HG03439 (cell line): ENCODE results near the gene HOPX.
"Not testable (repeated sequence)": the region's sequence is repeated elsewhere in the genome, so short reads cannot be mapped to it uniquely, and the experiment has no call there.

ENCODE experiments used
- ATAC-seq: cut with Tn5 transposase; IDR thresholded peaks from one replicate; pipeline ENCODE4 v1.9.1; 2021; ENCODE audit warnings: mild to moderate bottlenecking, moderate library complexity; ENCODE audit not compliant: unreplicated experiment

The HOPX gene, protein sequence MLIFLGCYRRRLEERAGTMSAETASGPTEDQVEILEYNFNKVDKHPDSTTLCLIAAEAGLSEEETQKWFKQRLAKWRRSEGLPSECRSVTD

DNA sequence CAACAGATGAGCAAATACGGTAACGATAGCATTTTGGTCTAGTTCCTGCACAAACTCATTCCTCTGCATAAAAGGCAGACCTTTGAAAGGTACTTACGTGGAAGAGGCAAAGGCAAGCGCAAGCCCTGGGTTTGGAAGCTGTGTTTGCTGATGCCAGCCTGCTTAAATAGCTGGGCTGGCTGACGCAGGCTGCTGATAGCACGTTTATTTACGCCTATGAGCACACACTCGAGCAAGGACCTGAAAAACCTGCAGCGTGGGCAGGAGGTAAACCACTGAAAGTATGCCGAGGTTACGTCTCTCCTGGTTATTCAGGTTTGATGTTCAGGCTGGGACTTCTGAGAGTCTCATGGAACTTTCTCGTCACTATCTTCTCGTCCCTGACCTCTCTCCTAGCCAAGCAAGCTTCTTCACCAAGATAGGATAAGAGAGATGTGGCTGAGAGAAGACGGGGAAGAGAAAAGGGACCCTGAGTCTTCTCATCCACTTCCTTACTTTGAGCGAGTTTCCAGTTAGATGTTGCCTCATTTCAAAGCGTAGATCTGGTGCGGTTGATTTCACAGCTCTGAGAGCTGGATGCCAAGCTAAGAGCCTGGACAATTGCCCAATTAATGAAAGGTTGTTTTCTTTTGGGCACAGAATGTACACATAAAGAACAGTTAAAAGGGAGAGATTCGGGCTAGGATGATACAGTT is at the start of gene HOPX:
HOPX (minus strand) TSS at position 139 of the 695 bp plus-strand sequence. CDS start 23,480 bp downstream, outside the sequence.
- peak; percentile 79 for ATAC-seq

DNA sequence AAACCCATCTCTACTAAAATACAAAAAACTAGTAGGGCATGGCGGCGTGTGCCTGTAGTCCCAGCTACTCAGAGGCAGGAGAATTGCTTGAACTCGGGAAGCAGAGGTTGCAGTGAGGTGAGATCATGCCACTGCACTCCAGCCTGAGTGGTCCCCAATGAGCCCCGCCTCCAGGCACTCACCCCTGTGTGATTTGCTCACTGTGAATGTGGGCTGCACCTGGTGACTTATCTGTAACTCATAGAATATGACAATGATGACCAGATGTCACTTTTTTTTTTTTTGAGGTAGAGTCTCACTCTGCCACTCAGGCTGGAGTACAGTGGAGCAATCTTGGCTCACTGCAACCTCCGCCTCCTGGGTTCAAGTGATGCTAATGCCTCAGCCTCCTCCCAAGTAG is 49.0 kb upstream of the HOPX start:
- no peak for ATAC-seq

DNA sequence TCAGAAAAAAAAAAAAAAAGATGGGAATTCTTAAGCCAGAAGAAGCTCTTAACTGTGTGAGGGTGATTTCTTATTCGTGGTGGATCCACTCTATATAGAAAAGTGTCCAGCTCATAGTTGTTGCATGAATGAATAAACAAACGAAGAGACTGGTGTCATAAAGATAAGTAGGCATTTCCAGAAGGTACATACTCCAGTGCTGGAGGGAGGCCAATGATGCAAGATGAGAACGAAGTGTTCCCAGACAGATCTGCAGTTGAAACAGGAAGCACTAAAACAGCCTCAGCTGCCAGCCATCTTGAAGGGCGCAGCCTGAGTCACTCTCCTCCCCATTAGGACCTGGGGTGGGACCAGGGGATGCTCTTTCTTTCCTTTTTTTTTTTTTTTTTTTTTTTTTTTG is 47.4 kb upstream of the HOPX start:
- ATAC-seq = no peak

DNA sequence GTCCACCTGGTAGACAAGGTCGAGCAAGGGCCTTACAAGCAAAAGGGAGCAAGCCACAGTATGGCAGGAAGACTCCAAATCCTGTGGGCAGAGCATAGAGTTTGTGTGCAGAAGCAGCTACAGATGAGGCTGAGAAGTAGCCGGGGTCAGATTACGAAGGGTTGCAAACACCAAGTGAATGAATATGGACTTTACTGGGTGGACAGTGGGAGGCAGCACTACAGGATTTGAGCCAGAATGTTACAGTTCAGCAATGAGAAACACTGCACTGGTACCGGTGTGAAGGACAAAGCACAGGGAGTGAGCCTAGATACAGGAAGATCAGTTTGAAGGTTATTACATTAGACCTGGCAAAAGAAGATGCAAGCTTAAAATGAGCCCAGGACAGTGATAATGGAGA is 46.1 kb upstream of the HOPX start:
- no peak for ATAC-seq

DNA sequence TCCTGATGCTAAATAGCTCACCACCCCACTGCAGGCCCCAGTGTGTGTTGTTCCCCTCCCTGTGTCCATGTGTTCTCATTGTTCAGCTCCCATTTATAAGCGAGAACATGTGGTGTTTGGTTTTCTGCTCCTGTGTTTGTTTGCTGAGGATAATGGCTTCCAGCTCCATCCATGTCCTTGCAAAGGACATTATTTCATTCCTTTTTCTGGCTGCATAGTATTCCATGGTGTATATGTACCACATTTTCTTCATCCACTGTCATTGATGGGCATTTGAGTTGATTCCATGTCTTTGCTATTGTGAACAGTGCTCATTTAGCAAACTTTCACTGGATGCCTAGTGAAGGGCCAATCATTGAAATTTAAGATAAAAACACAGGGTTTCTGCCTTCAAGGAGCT is 45.5 kb upstream of the HOPX start:
- ATAC-seq = not testable (repeated sequence)

DNA sequence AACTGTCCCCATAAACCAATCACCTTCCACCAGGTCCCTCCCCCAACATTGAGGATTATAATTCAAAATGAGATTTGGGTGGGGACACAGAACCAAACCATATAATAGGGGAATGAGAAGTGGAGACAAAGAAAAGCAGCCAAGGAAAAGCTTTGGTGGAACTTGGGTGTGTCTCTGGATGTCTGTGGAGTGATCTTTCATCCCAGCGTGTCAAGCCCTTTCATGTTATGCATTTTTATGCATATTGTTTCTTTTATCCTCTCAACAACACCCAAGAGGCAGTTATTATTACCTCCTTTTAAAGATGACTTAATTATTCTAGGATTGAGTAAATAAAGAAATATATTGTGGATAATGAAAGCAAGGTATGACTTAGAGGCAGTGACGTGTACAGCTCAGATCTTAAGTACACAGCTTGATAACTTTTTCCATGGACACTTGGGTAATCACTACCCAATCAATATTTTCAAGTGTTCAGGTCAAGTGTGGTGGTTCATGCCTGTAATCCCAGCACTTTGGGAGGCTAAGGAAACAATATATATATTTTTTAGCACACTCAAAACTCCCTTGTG is 42.6 kb upstream of the HOPX start:
- no peak for ATAC-seq

DNA sequence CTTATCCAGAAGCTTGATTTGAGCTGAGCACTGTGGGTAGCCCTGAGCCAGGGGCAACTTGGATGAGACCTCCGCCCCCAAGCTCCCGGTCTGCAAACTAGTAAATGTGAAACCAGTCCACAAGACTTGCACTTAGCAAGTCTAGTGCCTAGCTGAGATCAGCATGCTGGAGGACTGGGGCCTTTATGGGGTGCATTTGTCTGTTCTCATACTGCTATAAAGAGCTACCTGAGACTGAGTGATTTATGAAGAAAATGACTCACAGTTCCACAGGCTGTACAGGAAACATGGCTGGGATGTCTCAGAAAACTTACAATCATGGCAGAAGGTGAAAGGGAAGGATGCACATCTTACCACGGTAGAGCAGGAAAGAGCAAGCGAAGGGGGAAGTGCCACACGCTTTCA is 42.1 kb upstream of the HOPX start:
- no peak for ATAC-seq

DNA sequence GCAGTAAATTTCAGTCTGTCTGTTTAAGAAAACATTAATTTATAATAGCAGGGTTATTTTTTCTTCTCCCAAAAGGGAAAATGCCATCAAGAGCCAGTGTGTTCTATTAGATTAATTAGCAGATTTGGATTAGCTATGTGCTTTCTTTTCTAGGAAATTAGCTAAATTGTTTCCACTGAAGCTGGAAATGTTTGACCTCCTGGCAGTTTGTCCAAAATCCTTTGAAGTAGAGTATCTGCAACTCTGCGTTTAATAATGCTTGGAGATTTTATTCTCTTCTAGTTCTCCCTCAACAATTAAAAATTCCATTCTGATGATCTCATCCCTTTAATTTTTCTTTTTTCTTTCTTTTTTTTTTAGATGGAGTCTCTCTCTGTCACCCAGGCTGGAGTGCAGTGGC is 27.1 kb upstream of the HOPX start:
- no peak for ATAC-seq

DNA sequence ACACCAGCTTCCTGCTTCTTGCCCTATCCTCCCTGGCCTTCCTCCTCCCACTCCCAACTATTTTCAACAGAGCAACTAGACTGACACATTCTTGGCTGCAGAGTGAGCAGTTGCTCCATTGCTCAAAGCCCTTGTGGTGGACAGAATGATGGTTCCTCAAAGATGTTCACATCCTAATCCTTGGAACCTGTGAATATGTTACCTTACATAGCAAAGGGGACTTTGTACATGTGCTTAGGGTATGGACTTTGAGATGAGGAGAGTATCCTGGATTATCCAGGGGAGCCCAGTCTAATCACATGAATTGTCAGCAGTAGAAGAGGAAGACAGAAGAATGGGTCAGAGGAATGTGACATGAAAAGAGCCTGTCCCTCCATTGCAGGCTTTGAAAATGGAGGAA is 24.9 kb upstream of the HOPX start:
- no peak for ATAC-seq

DNA sequence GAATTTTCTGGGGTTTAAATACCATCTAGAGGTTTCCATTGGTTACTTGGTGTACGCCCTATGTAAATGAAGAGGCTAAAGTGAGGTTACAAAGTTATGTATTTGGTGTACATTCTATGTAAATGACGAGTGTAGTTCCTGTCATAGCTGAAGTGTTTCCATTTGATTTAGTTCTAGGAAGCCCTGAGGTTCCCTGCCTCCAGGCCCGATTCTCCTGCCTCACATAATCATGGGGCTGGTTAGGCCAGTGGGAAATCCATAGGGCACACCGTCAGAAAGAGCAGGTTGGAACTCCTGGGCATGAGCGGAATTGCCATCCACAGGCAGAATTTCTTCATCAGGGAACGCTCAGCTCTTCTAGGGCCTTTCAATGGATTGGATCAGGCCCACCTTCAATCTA is 24.2 kb upstream of the HOPX start:
- no peak for ATAC-seq

DNA sequence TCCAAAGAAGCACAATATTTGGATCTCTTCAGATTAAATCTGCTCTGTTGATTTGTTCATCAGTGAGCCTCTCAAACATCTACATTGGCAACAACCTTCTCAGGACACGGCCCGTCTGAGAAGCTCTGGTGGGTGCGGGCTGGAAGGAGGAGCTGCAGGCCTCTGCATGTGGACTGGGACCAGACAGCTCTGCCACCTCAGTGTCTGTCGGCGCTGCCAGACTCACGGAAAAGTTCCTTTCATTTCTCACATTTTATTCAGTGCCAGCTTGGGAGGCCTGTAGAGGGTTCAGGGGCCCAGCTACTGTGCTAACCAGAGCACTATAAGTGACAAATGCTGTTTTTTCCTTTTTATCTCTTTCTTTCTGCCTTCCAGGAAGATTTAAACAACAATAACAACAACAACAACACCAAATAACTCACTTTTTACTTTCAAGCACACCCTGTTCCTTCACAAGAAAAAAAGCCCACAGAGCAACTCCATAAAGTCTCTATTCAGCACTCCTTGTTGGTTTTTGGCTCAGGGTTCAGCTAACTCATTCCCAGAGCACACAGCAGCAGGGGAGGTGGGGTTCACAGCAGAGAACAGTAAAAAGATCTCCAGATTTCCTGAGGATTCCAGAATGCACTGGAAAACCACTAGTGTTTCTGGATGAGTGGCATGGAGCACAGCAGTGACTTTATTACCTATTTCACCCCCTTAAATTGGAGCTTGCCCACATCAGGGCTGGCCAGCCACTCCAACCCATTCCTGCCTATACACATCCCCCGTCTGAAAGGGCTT is 23.2 kb upstream of the HOPX start:
- no peak for ATAC-seq

DNA sequence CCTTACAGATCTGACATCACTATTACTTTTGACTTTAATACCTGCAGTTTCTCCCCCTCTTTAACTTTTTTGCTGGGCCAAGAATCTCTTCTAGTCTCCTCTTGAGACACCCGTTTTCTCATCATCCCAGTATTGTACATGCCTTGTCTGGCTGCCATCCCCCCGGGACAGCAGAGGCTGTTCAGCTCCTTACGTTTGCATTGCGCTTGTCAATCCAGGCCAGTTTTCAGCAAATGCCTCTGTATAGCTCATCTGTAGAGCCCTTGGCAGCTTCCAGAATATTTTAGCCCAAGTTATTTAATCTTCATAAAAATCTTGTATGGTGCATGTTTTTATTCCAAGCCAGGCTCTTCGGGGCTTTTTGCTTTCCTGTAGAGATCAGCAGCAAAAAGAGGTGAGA is 22.3 kb upstream of the HOPX start:
- no peak for ATAC-seq

DNA sequence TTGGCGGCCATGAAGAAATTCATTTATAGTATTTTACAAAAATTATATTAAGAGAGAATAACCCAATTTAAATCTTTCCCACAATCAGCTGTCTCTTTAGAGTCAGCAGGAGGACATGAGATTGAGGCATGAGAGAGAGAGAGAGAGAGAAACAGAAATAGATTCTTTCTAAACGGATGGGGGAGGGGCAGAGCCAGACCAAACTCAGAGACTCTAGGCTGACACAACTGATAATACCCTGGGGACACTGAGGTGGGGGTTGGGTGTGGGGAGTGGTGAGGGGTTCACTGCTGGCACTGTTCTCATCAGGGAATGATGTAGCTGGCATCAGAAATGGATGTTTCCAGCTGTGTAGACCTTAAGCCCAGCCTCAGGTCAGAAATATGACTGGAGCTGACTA is 20.5 kb upstream of the HOPX start:
- ATAC-seq = no peak

DNA sequence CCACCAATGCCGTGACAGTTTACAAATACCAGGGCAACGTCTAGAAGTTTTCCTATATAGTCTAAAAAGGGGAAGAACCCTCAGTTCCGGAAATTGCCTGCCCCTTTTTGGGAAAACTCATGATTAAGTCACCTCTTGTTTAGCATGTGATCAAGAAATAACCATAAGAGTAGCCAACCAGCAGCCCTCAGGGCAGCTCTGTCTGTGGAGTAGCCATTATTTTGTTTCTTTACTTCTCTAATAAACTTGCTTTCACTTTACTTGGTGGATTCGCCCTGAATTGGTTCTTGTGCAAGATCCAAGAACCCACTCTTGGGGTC is 20.0 kb upstream of the HOPX start:
- no peak for ATAC-seq

DNA sequence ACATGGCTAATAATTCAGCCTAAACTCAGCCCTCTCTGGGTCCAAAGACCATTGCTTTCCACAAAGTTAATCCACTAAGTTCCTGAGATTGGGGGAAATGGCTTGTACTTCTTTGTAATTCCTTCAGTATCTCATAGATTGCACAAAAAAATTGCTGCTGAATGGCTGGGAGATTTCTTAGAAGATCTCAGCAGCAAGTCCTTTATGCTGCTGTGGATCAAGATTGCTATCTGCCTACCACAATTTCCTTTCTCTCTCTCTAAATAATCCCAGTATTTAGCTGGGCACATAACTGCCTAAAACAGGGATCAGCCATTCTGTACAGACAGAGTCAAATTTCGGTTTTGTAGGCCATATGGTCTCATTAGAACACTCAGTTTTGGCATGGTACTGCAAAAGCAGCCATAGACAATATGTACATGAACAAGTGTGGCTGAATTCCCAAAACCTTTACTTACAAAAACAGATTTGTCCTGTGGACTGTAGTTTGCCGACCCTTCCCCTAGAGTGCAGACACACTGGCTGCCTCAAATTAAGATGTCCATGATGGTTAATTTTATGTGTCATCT is 18.5 kb upstream of the HOPX start:
- ATAC-seq = no peak

DNA sequence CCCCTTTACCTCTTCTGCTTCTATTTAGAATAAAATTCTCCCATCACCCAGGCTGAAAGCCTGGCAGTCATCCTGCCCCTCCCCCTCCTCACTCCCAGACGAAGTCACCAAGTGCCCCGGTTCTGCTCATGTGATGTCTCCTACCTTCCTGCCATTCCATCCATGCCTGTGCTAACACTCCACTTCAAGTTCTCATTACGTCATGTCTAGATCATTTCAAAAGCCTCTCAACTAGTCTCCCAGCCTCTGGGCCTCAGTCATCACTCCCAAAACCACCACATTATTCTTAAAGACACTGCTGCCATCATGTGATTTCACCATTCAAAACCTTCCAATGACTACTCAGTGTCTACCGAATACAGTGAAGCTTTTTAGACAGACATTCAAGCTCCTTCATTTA is 17.2 kb upstream of the HOPX start:
- ATAC-seq = no peak

DNA sequence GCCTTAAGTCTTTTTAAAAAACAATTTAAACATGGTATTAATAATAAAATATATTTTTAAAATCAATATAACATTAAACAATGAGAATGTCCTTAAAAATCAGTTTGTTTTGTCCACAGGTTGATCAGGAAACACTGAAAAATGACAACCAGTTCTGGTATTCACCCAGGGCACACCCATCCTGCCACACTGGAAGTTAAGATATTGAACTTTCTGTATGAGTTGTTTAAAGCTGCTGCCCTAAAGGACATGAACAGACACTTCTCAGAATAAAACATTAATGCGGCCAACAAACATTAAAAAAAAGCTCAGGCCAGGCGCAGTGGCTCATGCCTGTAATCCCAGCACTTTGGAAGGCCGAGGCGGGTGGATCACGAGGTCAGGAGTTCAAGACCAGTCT is 15.0 kb upstream of the HOPX start:
- no peak for ATAC-seq

DNA sequence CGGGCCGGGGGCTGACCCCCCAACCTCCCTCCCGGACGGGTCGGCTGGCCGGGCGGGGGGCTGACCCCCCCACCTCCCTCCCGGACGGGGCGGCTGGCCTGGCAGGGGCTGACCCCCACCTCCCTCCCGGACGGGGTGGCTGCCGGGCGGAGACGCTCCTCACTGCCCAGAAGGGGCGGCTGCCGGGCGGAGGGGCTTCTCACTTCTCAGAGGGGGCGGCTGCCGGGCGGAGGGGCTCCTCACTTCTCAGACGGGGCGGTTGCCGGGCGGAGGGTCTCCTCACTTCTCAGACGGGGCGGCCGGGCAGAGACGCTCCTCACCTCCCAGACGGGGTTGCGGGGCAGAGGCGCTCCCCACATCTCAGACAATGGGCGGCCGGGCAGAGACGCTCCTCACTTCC is 12.4 kb upstream of the HOPX start:
- ATAC-seq = not testable (repeated sequence)

DNA sequence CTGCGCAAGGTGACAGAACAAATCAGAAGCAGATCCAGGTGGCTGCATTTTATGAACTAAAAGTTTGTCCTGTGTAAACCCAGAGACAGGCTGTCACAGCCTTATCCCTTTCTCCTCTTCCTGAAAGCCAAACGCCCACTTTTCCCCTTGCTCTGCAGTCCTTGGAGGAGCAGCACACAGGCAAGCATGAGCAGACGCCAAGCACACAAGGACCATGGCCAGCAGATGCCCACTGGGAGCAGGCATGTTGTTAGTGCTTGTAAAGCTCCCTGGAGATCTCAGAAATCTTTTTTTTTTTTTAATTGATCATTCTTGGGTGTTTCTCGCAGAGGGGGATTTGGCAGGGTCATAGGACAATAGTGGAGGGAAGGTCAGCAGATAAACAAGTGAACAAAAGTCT is 11.5 kb upstream of the HOPX start:
- ATAC-seq = no peak

DNA sequence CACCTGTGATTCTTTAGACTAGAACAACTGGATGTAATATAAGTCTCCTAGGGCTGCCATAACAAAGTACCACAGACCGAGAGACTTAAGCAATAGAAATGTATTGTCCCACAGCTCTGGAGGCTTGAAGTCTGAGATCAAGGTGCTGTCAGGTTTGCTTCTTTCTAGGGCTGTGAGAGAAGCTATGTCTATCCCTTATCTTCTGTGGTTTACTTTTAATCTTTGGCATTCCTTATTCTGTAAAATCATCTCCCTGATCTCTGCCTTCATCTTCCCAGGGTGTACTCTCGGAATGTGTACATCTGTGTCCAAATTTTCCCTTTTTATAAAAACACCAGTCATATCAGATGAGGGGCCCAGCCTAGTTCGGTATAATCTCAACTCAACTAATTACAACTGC is 10.3 kb upstream of the HOPX start:
- no peak for ATAC-seq

DNA sequence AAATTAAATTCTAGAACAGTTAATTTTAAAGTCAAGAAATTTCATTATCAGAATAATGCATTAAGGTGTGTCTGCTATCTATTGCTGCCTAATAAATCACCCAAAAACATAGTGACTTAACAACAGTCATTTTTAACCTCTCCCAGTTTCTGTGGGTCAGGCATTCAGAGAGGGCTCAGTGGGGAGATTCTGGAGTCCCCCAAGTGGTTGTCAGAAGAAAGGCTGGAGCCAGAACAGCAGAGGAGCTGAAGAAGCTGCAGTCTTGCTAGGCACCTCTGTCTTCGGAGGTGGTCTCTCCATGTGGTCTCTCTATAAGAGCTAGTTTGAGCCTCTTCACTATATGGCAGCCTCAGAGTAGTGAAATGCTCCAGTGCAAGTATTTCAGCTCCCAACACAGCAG is 9.3 kb upstream of the HOPX start:
- no peak for ATAC-seq
